Upper lobe of left lung (tissue), 6 donors: ENCODE measurements around the gene MAP1LC3B. TPM values are rescaled to one million over a fixed set of nuclear protein-coding genes. Genes with fewer than 3 reads are reported as not detected.
"Not testable (repeated sequence)": the region's sequence is repeated elsewhere in the genome, so short reads cannot be mapped to it uniquely, and the experiment has no call there.

ENCODE experiments used
- ATAC-seq, 2 donors: fragments of 200-7000 bp; cut with Tn5 transposase; one replicate each; pipeline ENCODE4 v1.9.1; 2022; ENCODE audit warnings: mild to moderate bottlenecking in 2 of 2, moderate library complexity in 2 of 2; ENCODE audit not compliant: low FRiP score in 2 of 2
- DNase-seq, 2 donors: peaks; one replicate each; pipeline ENCODE4 v3.0.0-alpha.2; 2019 to 2020
- H3K27ac ChIP-seq, 4 donors: fragments of 200-600 bp; sonication (generic); one replicate each; pipeline ENCODE4 v1.5.1; 2016 to 2019
- H3K27me3 ChIP-seq, 4 donors: fragments of 200-600 bp; sonication (generic); one replicate each; pipeline ENCODE4 v1.5.1; 2017 to 2019
- H3K36me3 ChIP-seq, 4 donors: fragments of 200-600 bp; sonication (generic); one replicate each; pipeline ENCODE4 v1.5.1; 2016 to 2019
- H3K4me1 ChIP-seq, 4 donors: fragments of 200-600 bp; sonication (generic); one replicate each; pipeline ENCODE4 v1.5.1; 2018 to 2019
- H3K4me3 ChIP-seq, 4 donors: fragments of 200-600 bp; sonication (generic); one replicate each; pipeline ENCODE4 v1.5.1; 2017 to 2019; ENCODE audit warnings: mild to moderate bottlenecking in 2 of 4, moderate library complexity in 1 of 4
- H3K9me3 ChIP-seq, 4 donors: fragments of 200-600 bp; sonication (generic); one replicate each; pipeline ENCODE4 v1.5.1; 2018 to 2019
- EP300 ChIP-seq, 4 donors: sonication (generic); formaldehyde crosslinking; IDR thresholded peaks; one replicate each; pipeline ENCODE4 v1.5.1; 2017; ENCODE audit warnings: antibody characterized with exemption in 4 of 4, control low read depth in 2 of 4
- POLR2A ChIP-seq, 4 donors: fragments of 450-650 bp; IDR thresholded peaks; one replicate each; pipeline ENCODE4 v1.5.1; 2016 to 2017; ENCODE audit warnings: antibody characterized with exemption in 4 of 4, mild to moderate bottlenecking in 2 of 4
- POLR2AphosphoS5 ChIP-seq, 2 donors: sonication (generic); formaldehyde crosslinking; IDR thresholded peaks; one replicate each; pipeline ENCODE4 v1.5.1; 2017; ENCODE audit warnings: antibody characterized with exemption in 2 of 2
- WGBS, 2 donors: methylation state at CpG; one replicate each; pipeline ENCODE4 v1.1.5; 2017 to 2018; 5-methylcytosine and 5-hydroxymethylcytosine counted together
- total RNA-seq, 6 donors: library from RNA; depleted of rRNA in 4 of 6; stranded (reverse); fragments of >200 nt in 4 of 6; gene quantifications; one replicate each; pipeline versions ENCODE4 v1.1.0 to v1.2.1, GENCODE V29; 2016 to 2021
- TF ChIP-seq, protein P1 (sequence below), 6 experiments: fragments of 450-650 bp in 4 of 6; fragments of 200-600 bp in 2 of 6; sonication (generic) in 2 of 6; IDR thresholded peaks; one replicate each; pipeline ENCODE4 v1.5.1; 2016 to 2019; ENCODE audit warnings: antibody characterized with exemption in 6 of 6
- donor health status: DM: no; HTN: no; CAD: no; lungs with moderate emphysema.
- donor health status: DM: no; HTN: yes; CAD: no; lungs with severe emphysema.

Gene MAP1LC3B
- total RNA-seq, 6 donors from 2014 or later, result 32.5 to 64.2 (median 54.2) TPM

DNA sequence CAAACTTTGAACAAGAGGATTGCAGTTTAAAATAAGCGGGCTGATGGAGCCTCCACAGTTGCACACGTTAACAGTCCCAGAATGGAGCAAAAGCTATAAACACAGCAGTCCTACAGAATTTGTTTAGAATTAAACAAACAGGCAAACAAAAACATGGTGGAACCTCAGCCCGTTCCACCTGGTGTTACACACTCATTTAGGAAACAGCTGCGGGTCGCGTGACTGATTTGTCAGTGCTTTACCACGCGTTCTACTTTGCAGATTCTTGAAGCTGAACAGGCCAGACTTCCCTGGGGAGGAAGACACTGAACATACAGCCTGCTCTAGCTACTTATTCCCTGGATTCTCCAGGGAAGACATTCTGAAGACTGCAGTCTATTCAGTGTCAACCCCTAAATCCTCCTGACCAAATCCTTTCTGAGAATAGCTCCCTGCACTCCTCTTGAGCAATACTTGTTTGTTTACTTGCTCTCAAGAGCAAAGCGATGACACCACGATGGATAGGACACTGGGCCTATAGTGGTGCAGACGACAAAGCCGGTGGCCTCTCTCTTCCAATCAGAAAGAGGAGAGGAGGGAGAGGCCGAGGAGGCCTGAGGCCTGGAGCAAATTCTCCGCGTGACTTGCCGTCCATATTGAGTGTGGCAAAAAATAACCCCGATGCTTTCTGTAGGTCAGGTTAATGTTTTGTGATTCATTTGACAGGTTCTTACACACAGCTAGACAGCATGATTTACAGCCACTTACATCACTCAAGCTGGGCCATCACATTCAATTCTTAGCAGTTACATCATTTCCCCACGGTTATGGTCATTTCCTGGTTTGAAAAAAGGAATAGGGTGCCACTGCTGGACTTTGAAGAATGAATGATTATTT, 4.0 kb upstream of the MAP1LC3B start:
- Histone ChIP-seq H3K4me1 (peaks cover 32 to 46% (median 34%) of the 10 kb centered on the region in 4 donors), H3K9me3 (no peaks in the 10 kb centered on the region), H3K27ac (peak overlapping the region; percentile 87 to 91 (median 90)), H3K27me3 (no peaks in the 10 kb centered on the region), H3K36me3 (no peaks in the 10 kb centered on the region), H3K4me3 (peak overlapping the region in 3 of 4 donors; percentile 8 to 29 (median 23))
- TF ChIP-seq EP300 (IDR thresholded peaks at IDR 0.05) (peak in 3 of 4 donors; percentile 18 to 65 (median 60)), POLR2A (IDR thresholded peaks at IDR 0.05) (peak in 3 of 4 donors; percentile 34 to 82 (median 67)), POLR2AphosphoS5 (IDR thresholded peaks at IDR 0.05) (peak; percentile 92 to 94)
- TF ChIP-seq, protein P1, sequence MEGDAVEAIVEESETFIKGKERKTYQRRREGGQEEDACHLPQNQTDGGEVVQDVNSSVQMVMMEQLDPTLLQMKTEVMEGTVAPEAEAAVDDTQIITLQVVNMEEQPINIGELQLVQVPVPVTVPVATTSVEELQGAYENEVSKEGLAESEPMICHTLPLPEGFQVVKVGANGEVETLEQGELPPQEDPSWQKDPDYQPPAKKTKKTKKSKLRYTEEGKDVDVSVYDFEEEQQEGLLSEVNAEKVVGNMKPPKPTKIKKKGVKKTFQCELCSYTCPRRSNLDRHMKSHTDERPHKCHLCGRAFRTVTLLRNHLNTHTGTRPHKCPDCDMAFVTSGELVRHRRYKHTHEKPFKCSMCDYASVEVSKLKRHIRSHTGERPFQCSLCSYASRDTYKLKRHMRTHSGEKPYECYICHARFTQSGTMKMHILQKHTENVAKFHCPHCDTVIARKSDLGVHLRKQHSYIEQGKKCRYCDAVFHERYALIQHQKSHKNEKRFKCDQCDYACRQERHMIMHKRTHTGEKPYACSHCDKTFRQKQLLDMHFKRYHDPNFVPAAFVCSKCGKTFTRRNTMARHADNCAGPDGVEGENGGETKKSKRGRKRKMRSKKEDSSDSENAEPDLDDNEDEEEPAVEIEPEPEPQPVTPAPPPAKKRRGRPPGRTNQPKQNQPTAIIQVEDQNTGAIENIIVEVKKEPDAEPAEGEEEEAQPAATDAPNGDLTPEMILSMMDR (IDR thresholded peaks at IDR 0.05), result no peak
- DNase-seq (peak in 1 of 2 donors; percentile 96), ATAC-seq (peak; percentile 74 to 93)
- 9% methylated on average over 15 to 18 of the region's 18 CpGs for WGBS, 2 donors

DNA sequence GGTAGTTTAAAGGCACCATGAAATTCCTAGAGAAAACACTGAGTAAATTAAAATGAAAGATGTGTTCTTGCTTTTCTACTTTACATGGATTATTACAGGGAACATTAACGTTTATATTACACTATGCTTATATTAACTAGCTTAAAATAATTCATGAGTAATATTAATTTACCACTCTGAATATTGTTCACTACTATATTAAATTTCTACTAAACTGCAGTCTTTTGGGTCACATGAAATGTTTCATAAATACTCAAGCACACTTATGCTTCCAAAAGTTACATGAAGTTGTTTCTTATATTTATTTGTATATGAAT, 3.4 kb upstream of the MAP1LC3B start:
- TF ChIP-seq POLR2A (IDR thresholded peaks at IDR 0.05), result no peak
- no peak for TF ChIP-seq EP300 (IDR thresholded peaks at IDR 0.05)
- TF ChIP-seq, protein P1 (IDR thresholded peaks at IDR 0.05), result no peak
- TF ChIP-seq POLR2AphosphoS5 (IDR thresholded peaks at IDR 0.05), result no peak
- 9 to 25% methylated on average over 1 of the region's 1 CpG for WGBS, 2 donors
- Histone ChIP-seq H3K4me3 (peak overlapping the region in 2 of 4 donors; percentile 8 to 29), H3K36me3 (no peaks in the 10 kb centered on the region), H3K27ac (peak overlapping the region; percentile 87 to 91 (median 90)), H3K27me3 (no peaks in the 10 kb centered on the region), H3K4me1 (peaks cover 37 to 51% (median 39%) of the 10 kb centered on the region in 4 donors), H3K9me3 (no peaks in the 10 kb centered on the region)
- ATAC-seq (no peak), DNase-seq (no peak)

DNA sequence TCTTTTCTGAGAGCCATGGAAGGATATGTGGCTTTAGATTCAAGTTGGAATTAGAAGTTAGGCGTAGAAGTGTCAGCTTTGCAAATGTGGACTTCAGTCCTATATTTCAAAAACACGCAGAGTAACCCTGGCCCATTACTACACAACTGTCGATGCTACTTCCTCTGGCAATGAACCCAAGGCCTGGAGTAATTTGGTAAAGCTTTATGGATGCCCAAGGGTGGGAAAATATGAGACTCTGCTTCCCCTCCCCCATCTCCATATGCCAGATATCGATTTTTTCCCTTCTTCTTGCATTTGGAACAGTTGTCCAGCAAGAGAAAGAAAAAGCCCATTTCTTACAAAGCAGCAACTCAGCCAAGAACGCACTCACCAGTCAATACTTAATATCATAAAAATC, 2.9 kb upstream of the MAP1LC3B start:
- 81 to 88% methylated on average over 5 of the region's 5 CpGs for WGBS, 2 donors
- Histone ChIP-seq H3K4me3 (no peak overlapping the region), H3K4me1 (peaks cover 42 to 55% (median 44%) of the 10 kb centered on the region in 4 donors), H3K36me3 (no peaks in the 10 kb centered on the region), H3K27ac (peak overlapping the region; percentile 87 to 91 (median 90)), H3K9me3 (no peaks in the 10 kb centered on the region), H3K27me3 (no peaks in the 10 kb centered on the region)
- ATAC-seq (no peak), DNase-seq (no peak)
- TF ChIP-seq POLR2AphosphoS5 (IDR thresholded peaks at IDR 0.05), result no peak
- TF ChIP-seq EP300 (IDR thresholded peaks at IDR 0.05), result no peak
- TF ChIP-seq POLR2A (IDR thresholded peaks at IDR 0.05), result no peak

DNA sequence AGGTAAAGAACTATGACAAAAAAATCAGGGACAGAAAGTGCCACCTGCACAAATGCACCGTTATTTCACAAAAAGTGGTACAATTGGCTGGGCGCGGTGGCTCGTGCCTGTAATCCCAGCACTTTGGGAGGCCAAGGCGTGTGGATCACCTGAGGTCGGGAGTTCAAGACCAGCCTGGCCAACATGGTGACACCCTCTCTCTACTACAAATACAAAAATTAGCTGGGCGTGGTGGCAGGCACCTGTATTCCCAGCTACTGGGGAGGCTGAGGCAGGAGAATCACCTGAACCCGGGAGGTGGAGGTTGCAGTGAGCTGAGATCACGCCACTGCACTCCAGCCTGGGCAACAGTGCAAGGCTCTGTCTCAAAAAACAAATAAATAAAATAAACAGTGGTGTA, 2.2 kb upstream of the MAP1LC3B start:
- WGBS, 2 donors, result 94 to 96% methylated on average over 9 of the region's 9 CpGs
- not testable (repeated sequence) for H3K27me3 ChIP-seq, H3K27ac ChIP-seq, H3K4me3 ChIP-seq, ATAC-seq, DNase-seq, H3K36me3 ChIP-seq, H3K9me3 ChIP-seq
- H3K4me1 ChIP-seq, result peaks cover 40 to 55% (median 43%) of the 10 kb centered on the region in 4 donors

DNA sequence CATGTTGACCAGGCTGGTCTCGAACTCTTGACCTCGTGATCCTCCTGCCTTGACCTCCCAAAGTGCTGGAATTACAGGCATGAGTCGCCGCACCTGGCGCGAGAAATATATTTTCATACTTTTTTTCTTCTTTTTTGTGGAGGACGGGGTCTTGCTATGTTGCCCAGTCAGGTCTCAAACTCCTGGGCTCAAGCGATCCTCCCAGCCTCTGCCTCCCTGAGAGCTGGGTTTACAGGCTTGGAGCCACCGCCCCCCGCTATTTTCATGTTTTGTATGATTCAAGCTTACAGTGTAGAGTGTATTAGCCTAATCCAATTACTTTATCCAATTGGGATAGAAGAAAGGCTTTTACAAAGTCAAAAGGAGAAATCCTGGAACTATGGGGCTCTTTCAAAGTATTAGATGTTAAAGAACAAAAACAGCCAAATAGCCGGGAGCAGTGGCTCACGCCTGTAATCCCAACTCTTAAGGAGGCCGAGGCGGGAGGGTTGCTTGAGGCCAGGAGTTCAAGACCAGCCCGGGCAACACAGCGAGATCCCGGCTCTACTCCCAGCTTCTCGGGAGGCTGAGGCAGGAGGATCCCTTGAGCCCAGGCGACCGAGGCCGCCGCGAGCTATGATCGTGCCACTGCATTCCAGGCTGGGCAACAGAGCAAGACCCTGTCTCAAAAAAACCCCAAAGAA, 1.4 kb upstream of the MAP1LC3B start:
- peak in 1 of 2 donors; percentile 84 for DNase-seq
- H3K9me3 ChIP-seq, result no peaks in the 10 kb centered on the region
- no peak for ATAC-seq
- H3K27ac ChIP-seq, result peak overlapping the region; percentile 96 to 100 (median 99)
- H3K4me3 ChIP-seq, result peak overlapping the region in 3 of 4 donors; percentile 75 to 91 (median 82)
- H3K4me1 ChIP-seq, result peaks cover 39 to 61% (median 47%) of the 10 kb centered on the region in 4 donors
- H3K27me3 ChIP-seq, result no peaks in the 10 kb centered on the region
- WGBS, 2 donors, result 93 to 97% methylated on average over 24 of the region's 24 CpGs
- no peaks in the 10 kb centered on the region for H3K36me3 ChIP-seq
- TF ChIP-seq EP300 (IDR thresholded peaks at IDR 0.05), result no peak
- no peak for TF ChIP-seq POLR2A (IDR thresholded peaks at IDR 0.05)
- no peak for TF ChIP-seq POLR2AphosphoS5 (IDR thresholded peaks at IDR 0.05)
- TF ChIP-seq, protein P1 (IDR thresholded peaks at IDR 0.05), result no peak
